Astrocyte (in vitro differentiated cells and primary cell): Measurements from ENCODE around the gene MYO5A. TPM values are rescaled to one million over a fixed set of nuclear protein-coding genes. Genes with fewer than 3 reads are reported as not detected.

Experiments
- DNase-seq: peaks from one replicate; pipeline ENCODE4 v3.0.0-alpha.2; 2010; ENCODE audit warnings: low read depth
- FAIRE-seq: peaks from 2 replicates; lab custom pipeline; 2011; peaks lifted over from hg19 to GRCh38; lab: Jason Lieb, UNC
- H2AFZ ChIP-seq: 2 replicates; pipeline ENCODE4 v1.6.0; 2012; ENCODE audit warnings: low read depth, low read length, inconsistent platforms
- H3K27ac ChIP-seq: 2 replicates; pipeline ENCODE4 v1.5.1; 2011; ENCODE audit warnings: low read depth, low read length, inconsistent platforms
- H3K27me3 ChIP-seq: 2 replicates; pipeline ENCODE4 v1.6.0; 2011; ENCODE audit warnings: low read length, inconsistent platforms; ENCODE audit not compliant: insufficient read depth
- H3K36me3 ChIP-seq: 2 replicates; pipeline ENCODE4 v1.5.1; 2011; ENCODE audit warnings: low read length, inconsistent platforms; ENCODE audit not compliant: insufficient read depth
- H3K4me1 ChIP-seq: 2 replicates; pipeline ENCODE4 v1.5.1; 2011; ENCODE audit warnings: low read length, inconsistent platforms; ENCODE audit not compliant: insufficient read depth
- H3K4me2 ChIP-seq: 2 replicates; pipeline ENCODE4 v1.6.0; 2012; ENCODE audit warnings: low read length, inconsistent platforms
- H3K4me3 ChIP-seq: 2 replicates; pipeline ENCODE4 v1.5.1; 2011; ENCODE audit warnings: low read depth, mild to moderate bottlenecking, low read length, inconsistent platforms; ENCODE audit not compliant: insufficient read depth
- H3K79me2 ChIP-seq: 2 replicates; pipeline ENCODE4 v1.6.0; 2012; ENCODE audit warnings: mild to moderate bottlenecking, low read length, inconsistent platforms; ENCODE audit not compliant: insufficient read depth
- H3K9ac ChIP-seq: 2 replicates; pipeline ENCODE4 v1.6.0; 2012; ENCODE audit warnings: mild to moderate bottlenecking, low read length, inconsistent platforms
- H3K9me3 ChIP-seq: 2 replicates; pipeline ENCODE4 v1.5.1; 2012; ENCODE audit warnings: low read depth, mild to moderate bottlenecking, low read length, inconsistent platforms; ENCODE audit not compliant: insufficient read depth
- H4K20me1 ChIP-seq: 2 replicates; pipeline ENCODE4 v1.6.0; 2012; ENCODE audit warnings: low read length, inconsistent platforms; ENCODE audit not compliant: insufficient read depth
- H3K27ac Mint-ChIP-seq: one replicate; pipeline ENCODE4 v1.8.0; 2021; ENCODE audit warnings: mild to moderate bottlenecking, mixed read lengths; ENCODE audit not compliant: unreplicated experiment
- H3K27me3 Mint-ChIP-seq: one replicate; pipeline ENCODE4 v1.8.0; 2021; ENCODE audit warnings: low read depth, mixed read lengths; ENCODE audit not compliant: unreplicated experiment
- H3K36me3 Mint-ChIP-seq: one replicate; pipeline ENCODE4 v1.8.0; 2021; ENCODE audit warnings: low read depth, mixed read lengths; ENCODE audit not compliant: unreplicated experiment
- H3K4me1 Mint-ChIP-seq: one replicate; pipeline ENCODE4 v1.8.0; 2021; ENCODE audit warnings: low read depth, mixed read lengths; ENCODE audit not compliant: unreplicated experiment
- H3K4me3 Mint-ChIP-seq: one replicate; pipeline ENCODE4 v1.8.0; 2021; ENCODE audit warnings: mild to moderate bottlenecking, moderate library complexity, mixed read lengths; ENCODE audit not compliant: unreplicated experiment
- H3K9me3 Mint-ChIP-seq: one replicate; pipeline ENCODE4 v1.8.0; 2021; ENCODE audit warnings: mild to moderate bottlenecking, mixed read lengths; ENCODE audit not compliant: unreplicated experiment
- CTCF ChIP-seq: IDR thresholded peaks from 2 replicates; pipeline ENCODE4 v1.5.1; 2011; ENCODE audit warnings: low read depth, mild to moderate bottlenecking, inconsistent platforms, low read length, moderate library complexity; ENCODE audit not compliant: insufficient read depth
- EZH2 ChIP-seq: IDR thresholded peaks from 2 replicates; pipeline ENCODE4 v1.6.1; 2012; ENCODE audit warnings: mild to moderate bottlenecking, low read length, inconsistent platforms; ENCODE audit not compliant: insufficient read depth
- total RNA-seq: library from RNA; stranded (reverse); gene quantifications from 2 replicates; pipeline ENCODE4 v1.2.1, GENCODE V29; 2021

The MYO5A gene
- total RNA-seq, 1 donor from 2014 or later, result 47.6 TPM

DNA sequence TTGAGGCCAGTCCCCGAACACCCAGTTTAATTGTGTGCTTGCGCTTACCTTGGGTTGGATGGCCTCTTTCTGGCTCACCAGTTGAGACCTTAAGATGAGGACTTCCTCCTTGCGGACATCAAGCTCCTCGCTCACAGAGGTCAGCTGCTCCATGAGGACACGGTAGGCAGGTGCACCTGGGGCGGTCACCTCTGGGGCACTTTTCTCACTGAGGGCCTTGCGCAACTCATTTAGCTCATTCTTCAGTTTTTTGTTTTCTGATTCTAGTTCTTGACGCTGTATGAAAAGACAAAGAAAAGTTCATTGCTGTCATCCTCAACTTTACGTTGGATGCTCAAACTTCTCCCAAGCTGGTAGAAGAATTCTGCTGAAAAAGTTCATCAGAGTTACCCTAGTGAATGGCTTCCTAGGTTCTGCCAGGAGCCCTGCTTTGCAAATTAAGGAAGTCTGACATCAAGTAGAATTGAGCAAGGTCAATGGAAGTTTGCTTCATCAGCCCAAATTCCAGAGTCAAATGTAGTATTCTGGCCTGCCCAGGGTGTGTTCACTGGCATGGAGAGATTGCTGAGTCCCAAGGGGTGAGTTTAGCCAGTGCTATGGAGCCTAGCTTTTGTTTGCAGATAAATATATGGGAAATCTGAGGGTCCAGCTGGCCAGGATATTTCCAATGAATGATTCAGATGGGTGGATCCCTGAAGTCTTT lies 177.3 kb downstream of the MYO5A start:
- Mint-ChIP-seq H3K27ac (no peak overlapping the region), H3K36me3 (peaks cover 19% of the 10 kb centered on the region), H3K4me1 (peaks cover 15% of the 10 kb centered on the region), H3K9me3 (no peaks in the 10 kb centered on the region), H3K4me3 (no peak overlapping the region), H3K27me3 (no peaks in the 10 kb centered on the region)
- FAIRE-seq (no peak), DNase-seq (no peak)
- no peaks in the 10 kb centered on the region for H3K4me1 ChIP-seq
- no peak for TF ChIP-seq CTCF
- no peak for TF ChIP-seq EZH2
- no peak overlapping the region for H3K4me3 ChIP-seq
- H2AFZ ChIP-seq, result no peak overlapping the region
- no peaks in the 10 kb centered on the region for H3K9me3 ChIP-seq
- no peaks in the 10 kb centered on the region for H3K27me3 ChIP-seq
- H3K27ac ChIP-seq, result no peak overlapping the region
- no peaks in the 10 kb centered on the region for H3K79me2 ChIP-seq
- H4K20me1 ChIP-seq, result no peaks in the 10 kb centered on the region
- H3K4me2 ChIP-seq, result no peak overlapping the region
- no peak overlapping the region for H3K9ac ChIP-seq
- peaks cover 5% of the 10 kb centered on the region for H3K36me3 ChIP-seq

GRCh38 chr15:52350423-52350822 lies 178.3 kb downstream of the MYO5A start:
- Histone ChIP-seq H3K9ac (no peak overlapping the region), H3K9me3 (no peaks in the 10 kb centered on the region), H3K4me1 (no peaks in the 10 kb centered on the region), H3K27me3 (no peaks in the 10 kb centered on the region), H4K20me1 (no peaks in the 10 kb centered on the region), H3K4me2 (no peak overlapping the region), H3K36me3 (peaks cover 5% of the 10 kb centered on the region), H3K79me2 (no peaks in the 10 kb centered on the region), H2AFZ (no peak overlapping the region), H3K27ac (no peak overlapping the region), H3K4me3 (no peak overlapping the region)
- H3K4me1 Mint-ChIP-seq, result peaks cover 15% of the 10 kb centered on the region
- TF ChIP-seq EZH2, result no peak
- no peak for TF ChIP-seq CTCF
- FAIRE-seq (no peak), DNase-seq (no peak)
- no peak overlapping the region for H3K27ac Mint-ChIP-seq
- peaks cover 19% of the 10 kb centered on the region for H3K36me3 Mint-ChIP-seq
- H3K9me3 Mint-ChIP-seq, result no peaks in the 10 kb centered on the region
- H3K27me3 Mint-ChIP-seq, result no peaks in the 10 kb centered on the region
- no peak overlapping the region for H3K4me3 Mint-ChIP-seq

GRCh38 chr15:52349052-52349700 lies 179.5 kb downstream of the MYO5A start:
- Histone ChIP-seq H3K9ac (no peak overlapping the region), H3K79me2 (no peaks in the 10 kb centered on the region), H3K4me2 (no peak overlapping the region), H3K4me1 (no peaks in the 10 kb centered on the region), H3K36me3 (peaks cover 5% of the 10 kb centered on the region), H2AFZ (no peak overlapping the region), H3K9me3 (no peaks in the 10 kb centered on the region), H4K20me1 (no peaks in the 10 kb centered on the region), H3K27me3 (no peaks in the 10 kb centered on the region), H3K27ac (no peak overlapping the region), H3K4me3 (no peak overlapping the region)
- peaks cover 18% of the 10 kb centered on the region for H3K4me1 Mint-ChIP-seq
- no peak overlapping the region for H3K27ac Mint-ChIP-seq
- H3K27me3 Mint-ChIP-seq, result no peaks in the 10 kb centered on the region
- TF ChIP-seq CTCF, result no peak
- TF ChIP-seq EZH2, result no peak
- peak; percentile 44 for DNase-seq
- H3K36me3 Mint-ChIP-seq, result peaks cover 22% of the 10 kb centered on the region
- H3K4me3 Mint-ChIP-seq, result no peak overlapping the region
- FAIRE-seq, result no peak
- H3K9me3 Mint-ChIP-seq, result no peaks in the 10 kb centered on the region
